Measurements from ENCODE around the gene MAFG.
A peak's percentile ranks its signal among the peaks of the same experiment; 100 is the strongest.
"Not testable (repeated sequence)": the region's sequence is repeated elsewhere in the genome, so short reads cannot be mapped to it uniquely, and the experiment has no call there.

Gene MAFG

GRCh38 chr17:81923302-81924260 is 4.0 kb downstream of the MAFG start:
- DNase-seq (ENCODE audit: low read depth): peak; percentile 52

DNA sequence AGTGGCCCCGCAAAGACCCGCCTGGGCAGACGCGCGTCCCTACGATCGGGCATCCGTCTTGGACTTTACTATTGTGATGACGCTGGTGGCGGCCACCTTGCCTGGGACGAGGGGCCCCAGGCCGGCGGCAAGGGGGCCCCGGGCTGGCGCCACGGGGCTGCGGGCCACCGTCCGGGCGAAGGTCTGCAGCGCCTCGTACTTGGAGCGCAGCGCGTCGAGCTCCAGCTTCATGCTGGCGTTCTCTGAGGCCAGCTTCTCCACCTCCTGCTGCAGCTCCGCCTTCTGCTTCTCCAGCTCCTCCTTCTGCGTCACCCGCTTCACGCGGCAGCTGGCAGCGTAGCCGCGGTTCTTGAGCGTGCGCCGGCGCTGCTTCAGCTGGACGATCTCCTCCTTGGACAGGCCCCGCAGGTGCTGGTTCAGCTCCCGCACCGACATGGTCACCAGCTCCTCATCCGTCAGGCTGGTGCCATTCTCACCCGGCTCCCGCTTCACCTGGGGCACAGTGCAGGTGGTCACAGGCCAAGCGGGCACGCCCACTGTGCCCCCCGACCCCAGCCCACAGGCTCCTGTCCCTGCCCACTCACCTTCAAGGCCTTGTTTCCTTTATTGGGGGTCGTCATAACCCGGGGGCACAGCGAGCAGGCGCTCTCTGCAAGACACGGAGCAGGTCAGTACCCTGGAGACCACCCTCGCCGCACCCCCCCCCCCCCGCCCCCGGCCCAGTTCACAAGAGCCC is 4.8 kb downstream of the MAFG start:
- DNase-seq (ENCODE audit: low read depth): no peak

GRCh38 chr17:81921996-81922565 is 5.5 kb downstream of the MAFG start:
- no peak for DNase-seq (ENCODE audit: low read depth)

DNA sequence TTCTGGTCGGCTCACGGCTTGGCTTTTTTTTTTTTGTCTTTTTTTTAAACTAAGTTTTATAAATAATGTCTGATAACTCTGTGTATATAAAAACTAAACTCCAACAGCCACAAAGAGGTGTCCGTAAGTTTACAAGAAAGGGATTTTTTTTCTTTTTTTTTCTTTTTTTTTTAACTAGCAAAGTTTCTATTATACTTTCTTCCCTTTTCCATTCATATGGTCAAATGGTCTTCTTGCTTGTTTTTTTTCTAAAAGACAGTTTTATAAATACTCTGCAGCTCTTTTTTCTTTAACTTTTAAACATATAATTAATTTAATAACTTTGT is 6.0 kb downstream of the MAFG start:
- DNase-seq (ENCODE audit: low read depth): no peak

- no peak for DNase-seq (ENCODE audit: low read depth)
Measured at GRCh38 chr17:81920612-81921536, 6.7 kb downstream of the MAFG start.

DNA sequence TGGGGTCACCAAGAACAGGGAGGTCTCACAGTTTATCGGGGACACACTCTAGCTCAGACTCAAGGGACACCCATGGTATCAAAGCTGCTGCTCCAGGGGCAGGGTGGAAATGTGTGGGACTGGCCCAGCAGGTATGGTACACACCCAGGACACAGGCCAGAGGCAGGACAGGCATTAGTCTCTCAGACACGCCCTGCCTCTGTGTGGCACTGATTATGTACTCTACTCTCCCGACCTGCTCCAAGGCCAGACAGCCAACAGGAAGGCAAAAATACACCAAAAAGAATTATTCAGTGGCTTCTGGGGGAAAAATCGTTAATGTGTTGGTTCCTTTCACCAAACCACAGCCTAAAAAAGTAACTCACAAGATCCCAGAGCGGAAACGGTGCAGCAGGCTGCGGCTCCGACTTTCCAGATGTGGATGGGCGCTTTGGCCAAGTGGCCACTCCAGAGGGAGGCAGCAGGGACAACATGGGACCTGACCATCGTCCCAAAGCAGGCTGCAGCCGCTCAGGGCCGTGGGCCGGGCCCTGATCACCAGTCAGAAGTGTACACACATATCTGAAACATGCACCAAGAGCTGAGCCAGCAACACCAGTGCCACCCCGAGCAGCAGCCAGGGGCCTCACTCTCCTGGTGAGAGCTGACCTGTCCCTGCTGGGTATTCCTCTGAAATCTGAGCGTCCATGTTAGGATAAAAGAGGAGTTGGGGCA is 8.5 kb downstream of the MAFG start:
- DNase-seq (ENCODE audit: low read depth): no peak

GRCh38 chr17:81918333-81918669 is 9.2 kb downstream of the MAFG start:
- not testable (repeated sequence) for DNase-seq (ENCODE audit: low read depth)

- DNase-seq (ENCODE audit: low read depth): peak; percentile 35
Measured at GRCh38 chr17:81917565-81918332, 9.8 kb downstream of the MAFG start, which contains the start of gene SIRT7. Gene SIRT7, minus strand, starts transcription at chr17:81918176. Its CDS starts 45 bp downstream, at chr17:81918131.

- no peak for DNase-seq (ENCODE audit: low read depth)
Measured at GRCh38 chr17:81916234-81917001, 11.1 kb downstream of the MAFG start.

- DNase-seq (ENCODE audit: low read depth): no peak
Measured at GRCh38 chr17:81915331-81915730, 12.2 kb downstream of the MAFG start.

- DNase-seq (ENCODE audit: low read depth): no peak
Measured at GRCh38 chr17:81914103-81914850, 13.3 kb downstream of the MAFG start.

DNA sequence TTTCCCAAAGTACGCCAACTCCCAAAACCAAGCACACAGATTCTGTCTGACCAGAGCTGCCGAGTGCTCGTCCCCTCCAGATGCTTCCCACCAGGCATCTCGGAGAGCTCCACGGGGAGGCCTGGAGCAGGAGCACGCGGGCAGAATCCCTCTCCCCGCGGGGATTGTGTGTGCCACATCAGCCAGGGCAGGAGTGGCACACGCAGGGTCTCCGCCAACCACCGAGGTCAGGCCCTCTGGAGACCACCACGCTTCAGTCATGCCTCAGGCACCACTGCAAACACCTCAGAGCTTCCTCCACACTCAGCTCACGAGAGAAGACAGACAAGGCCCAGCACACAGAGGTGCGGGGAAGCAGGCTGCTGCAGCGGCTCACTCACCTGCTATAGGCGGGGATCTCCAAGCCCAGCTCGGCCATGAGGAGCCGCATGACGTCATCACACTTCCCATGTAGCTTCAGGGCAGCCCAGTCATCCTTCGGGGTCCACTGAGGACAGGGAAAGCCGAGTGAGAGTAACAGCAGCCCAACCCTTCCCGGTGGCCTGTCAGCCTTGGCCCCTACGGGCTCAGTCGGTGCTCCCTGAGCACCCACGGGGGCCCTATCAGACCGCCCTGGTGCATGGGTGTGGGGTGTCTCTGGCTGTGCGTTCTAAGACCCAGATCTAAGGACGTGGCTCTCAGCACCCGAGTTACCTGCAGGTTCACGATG is 14.0 kb downstream of the MAFG start:
- no peak for DNase-seq (ENCODE audit: low read depth)

- no peak for DNase-seq (ENCODE audit: low read depth)
Measured at GRCh38 chr17:81912441-81913309, 14.9 kb downstream of the MAFG start.

DNA sequence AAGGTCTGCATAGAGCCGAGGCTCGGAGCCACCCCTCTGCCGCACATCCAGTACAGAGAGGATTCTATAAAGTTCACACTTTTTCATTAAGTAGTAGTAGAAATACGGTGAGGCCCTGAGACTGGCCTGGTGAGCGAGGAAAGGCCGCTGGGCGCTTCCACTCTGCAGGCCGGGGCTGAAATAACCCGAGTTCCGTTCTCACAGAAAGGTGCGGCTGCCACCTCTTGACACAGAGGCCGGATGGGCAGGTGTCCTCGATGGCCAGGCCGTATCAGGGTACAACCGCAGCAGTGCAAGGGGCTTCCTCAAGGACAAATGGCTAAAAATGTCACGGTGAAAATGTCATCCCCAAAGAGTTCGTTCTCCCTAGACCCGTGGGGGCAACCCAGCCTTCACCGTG is 15.6 kb downstream of the MAFG start:
- no peak for DNase-seq (ENCODE audit: low read depth)

GRCh38 chr17:81911277-81911961 is 16.1 kb downstream of the MAFG start, which contains the start of gene PCYT2:
Gene PCYT2, minus strand, starts transcription at chr17:81911399. Its CDS starts 44 bp downstream, at chr17:81911355.
- DNase-seq (ENCODE audit: low read depth): peak; percentile 59

GRCh38 chr17:81910840-81911276 is 16.7 kb downstream of the MAFG start:
- DNase-seq (ENCODE audit: low read depth): no peak
